Stimulated activated CD8-positive, alpha-beta memory T cell treated with anti-CD3 and anti-CD28 coated beads, Interleukin-15, amount 100 ng/mL, for 4 hours (primary cell): ENCODE results near the gene CXCL12.

Experiments
- DNase-seq, 2 donors: peaks; one replicate each; pipeline ENCODE4 v3.0.0-alpha.2; 2020; ENCODE audit warnings: low read depth in 2 of 2

CXCL12 gene

DNA sequence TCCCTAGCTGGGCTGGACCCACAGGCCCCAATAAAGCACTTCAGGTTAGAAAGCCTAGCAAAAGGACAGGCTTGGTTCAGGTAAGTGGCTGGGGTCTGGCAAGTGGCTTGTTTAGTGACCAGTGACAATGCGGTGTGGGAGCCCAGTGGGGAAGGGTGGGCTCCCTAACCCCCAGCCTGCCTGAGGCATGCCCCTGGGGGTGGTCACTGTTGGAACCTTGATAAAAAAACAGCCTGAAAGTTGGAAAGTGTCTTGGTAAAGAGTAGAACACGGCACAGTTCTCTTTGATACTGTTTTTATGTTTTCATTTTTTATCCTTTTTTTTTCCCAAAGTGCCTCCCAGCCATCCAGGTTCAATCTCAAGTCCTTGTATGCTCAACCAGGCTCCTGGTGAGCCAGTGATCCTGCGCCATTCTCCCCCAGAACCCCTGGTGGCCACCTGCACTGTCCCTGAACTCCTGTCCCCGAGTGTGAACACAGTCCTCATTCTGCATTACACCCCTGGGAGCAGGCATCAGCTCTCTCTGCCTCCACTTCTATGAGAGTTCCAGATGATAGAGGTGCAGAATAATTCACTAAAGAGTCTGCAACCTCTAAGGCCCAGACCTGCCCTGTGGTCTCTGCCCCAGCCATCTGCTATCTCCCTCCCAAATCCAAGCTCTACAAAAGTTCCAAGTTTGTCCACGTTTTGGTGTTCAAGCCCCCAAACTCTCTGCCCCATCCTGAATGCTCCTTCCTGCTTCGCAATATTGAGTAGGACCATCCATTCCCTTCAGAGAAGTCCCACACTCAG is 15.0 kb upstream of the CXCL12 start:
- DNase-seq, result no peak

DNA sequence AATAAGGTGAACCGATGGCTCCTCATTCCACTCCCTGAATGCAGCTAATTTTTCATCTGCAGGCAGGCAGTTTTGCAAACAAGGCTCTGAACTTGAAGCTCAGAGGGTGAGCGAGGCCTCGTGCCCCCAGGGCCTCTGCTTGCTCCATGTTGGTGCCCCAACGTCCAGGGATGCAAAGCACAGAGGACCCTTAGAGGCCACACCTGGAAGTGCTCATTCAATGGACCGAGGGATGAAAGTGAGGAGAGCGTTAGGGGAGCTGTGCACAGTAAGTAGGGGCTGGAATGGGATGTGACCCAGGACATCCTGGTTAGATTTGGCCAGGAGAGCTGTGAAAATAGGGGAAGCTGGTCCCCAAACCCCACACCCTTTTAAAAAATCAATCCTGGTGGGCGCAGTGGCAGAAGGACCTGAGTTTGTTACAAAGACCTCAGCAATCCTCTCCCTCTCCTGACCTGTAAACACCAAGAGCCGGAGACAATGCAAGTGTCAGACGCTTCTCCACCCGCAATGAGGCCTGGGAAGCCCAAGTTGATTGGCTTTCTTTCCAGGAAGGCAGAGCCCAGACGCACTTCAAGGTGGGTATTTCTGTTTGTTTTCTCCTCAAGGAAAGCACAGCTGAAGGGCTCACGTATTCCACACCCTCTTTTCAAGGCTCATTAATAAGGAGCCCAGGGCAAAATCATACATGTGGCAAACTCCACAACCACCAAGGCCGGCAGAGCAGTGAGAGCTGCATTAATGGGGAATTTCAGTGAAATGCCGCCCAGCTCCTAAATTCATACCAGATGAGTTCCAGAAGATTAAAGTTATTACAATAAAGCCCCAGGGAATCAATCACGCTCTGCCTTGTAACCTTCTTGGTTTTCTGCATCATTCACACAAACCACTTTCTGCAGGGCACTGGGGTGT is 14.1 kb upstream of the CXCL12 start:
- DNase-seq, result no peak

DNA sequence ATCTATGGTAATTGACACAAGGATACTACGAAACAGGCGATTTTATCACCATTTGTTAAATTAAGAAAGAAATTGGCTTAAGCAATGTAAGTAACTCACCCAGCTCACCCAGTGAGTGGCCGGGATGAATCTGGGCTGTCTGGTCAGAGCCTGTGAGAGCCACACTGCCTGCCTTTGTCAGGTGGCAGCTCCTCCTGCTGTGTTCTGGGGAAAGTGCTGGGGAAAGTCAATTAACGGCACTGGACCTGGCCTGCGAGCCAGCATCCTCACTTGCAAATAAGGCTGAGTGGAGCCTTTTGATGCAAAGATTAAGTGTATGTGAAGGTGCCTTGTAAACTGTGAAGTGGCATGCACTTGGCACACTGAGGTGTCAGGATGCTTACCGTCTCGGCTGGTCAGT is 13.4 kb upstream of the CXCL12 start:
- no peak for DNase-seq

DNA sequence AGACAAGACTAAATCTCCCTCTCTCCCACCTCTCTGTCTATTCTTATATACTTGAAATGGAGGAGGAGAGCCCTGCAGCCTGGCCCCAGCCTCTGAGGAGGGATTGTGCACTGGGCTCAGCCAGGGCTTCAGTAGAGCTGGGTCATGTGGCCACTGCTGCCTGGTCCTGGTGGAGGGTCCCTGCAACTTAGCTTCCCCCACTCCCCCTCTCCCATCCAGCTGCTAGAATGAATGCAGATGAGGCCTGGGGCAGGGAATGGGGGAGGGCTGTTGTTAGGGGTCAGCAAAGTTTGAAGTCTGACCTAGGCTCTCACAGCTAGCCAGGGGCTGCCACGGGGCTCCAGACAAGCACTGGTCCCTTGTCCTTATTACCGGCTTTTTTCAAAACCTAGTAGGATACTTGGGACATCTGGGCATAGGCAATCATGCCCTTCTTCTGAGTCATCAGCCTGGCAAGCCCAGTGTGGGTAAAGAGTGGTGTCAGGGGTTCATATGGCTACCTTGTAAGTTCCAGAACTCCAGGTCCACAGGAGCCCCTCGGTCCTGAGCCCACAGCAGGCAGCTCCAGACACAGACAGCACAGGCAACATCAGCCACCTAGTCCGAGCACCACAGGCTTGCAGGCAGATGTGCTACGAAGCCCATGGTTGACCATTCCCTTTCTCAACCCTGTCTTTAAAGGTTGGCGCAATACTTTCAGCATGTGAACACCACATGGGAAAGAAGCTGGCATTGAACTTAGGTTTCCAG is 12.8 kb upstream of the CXCL12 start:
- DNase-seq, result no peak

DNA sequence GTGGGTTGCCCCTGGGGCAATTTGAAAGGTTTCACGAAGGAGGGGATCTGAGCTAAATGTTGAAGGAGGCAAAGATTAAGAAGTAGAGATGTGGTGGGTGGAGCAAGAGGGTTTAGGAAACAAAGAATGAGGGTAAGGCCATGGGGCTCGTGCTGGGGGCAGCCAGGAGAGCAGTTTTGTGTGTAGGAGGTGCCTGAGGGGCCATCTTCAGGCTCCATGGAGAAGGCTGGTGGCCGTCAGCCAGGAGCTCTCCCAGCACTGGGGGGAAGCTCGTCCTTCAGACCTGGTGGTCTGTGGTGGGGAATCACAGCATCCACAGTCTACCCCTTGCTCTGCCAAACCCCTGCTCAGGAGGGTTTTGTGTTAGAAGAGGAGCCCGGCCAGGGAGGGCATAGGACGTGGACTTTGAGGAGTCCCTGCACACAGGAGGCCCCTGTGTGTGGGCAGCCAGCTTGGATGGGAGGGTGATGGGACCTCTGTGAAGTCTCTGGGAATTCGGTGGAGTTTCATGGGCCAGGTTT is 11.8 kb upstream of the CXCL12 start:
- no peak for DNase-seq

DNA sequence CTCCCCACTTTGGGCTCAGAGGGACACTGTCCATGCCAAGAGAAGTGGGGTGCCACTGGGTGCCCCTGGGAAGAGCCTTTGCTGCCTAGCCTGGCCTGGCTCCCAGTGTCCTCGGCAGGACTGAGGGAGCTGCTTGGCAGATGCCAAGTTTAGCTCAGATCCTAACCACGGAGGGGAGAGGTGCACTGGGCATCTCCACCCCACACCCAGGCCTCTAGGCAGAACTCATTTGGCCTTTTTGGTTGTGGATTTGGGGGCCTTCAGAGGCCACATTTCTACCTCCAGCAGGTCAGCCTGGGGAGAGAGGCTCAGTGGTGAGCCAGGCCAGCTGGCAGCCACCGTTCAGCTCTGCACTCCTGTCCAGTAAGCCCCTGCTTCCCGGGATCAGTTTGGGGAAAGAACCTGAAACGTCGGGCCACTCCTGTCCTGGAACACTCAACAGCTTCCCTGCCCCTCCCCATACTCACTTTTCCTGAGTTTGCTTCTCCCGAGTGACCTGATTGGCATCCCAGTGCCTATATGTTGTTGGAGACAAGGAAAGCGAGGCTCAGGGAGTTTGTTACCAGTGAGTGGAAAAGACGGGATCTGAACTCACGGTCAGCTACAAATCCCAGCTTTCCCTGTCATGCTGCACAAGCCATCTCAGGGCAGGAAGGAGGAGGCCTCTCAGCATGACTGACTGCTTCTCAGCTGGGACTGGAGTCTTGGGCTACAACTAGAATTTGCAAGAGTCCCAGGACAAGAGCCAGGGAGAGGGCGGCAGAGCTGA is 11.2 kb upstream of the CXCL12 start:
- DNase-seq, result no peak

DNA sequence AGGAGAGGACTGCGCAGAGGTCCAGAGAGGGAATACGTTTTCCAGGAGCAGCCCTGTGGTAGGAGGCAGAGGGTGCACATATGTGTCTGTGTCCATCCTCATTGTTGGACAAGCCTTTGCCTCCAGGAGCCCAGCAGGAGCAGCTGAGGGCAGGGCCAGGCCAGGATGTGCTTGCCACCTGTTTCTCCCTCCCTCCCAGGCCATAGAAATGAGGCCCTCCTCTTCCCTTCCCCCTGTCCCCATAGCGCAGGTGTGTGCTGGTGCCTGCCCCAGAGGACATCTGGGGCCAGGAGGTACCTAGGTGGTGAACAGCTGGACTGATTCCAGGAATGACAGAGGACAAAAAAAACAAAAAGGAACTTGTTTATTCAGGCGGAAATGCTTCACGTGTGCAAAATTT is 10.5 kb upstream of the CXCL12 start:
- DNase-seq, result no peak

DNA sequence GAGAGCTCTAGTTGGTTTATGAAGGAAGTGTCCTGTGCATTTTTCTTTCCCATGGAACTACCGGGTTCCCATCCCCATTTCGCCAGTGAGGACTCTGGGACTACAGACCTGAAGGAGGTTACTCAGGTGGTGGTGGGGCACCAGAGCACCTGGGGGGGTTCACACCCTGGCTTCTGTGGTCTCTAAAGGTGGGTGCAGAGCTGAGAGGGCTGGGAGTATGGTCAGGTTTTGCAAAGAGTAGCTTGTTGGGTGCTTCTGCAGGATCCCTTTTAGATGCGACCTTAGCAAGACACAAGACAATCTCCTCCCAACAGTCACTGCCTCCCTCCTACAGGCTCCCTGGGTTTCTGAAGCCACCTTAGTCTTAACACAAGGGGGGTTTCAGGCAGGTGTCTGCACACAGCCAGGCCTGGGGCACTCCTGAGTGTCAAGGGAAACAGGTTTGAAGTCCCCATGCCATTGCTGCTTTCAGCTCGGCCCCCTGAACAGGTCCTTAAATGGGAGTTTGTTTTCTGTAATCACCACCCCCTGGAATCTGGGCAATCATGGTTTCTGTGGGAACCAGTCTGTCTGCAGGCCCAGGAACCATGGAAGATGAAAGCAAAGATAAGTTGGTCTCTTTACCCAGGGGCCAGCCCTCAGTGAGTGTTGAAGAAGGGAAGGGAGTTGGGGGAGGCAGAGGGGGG is 9.9 kb upstream of the CXCL12 start:
- DNase-seq, result no peak

DNA sequence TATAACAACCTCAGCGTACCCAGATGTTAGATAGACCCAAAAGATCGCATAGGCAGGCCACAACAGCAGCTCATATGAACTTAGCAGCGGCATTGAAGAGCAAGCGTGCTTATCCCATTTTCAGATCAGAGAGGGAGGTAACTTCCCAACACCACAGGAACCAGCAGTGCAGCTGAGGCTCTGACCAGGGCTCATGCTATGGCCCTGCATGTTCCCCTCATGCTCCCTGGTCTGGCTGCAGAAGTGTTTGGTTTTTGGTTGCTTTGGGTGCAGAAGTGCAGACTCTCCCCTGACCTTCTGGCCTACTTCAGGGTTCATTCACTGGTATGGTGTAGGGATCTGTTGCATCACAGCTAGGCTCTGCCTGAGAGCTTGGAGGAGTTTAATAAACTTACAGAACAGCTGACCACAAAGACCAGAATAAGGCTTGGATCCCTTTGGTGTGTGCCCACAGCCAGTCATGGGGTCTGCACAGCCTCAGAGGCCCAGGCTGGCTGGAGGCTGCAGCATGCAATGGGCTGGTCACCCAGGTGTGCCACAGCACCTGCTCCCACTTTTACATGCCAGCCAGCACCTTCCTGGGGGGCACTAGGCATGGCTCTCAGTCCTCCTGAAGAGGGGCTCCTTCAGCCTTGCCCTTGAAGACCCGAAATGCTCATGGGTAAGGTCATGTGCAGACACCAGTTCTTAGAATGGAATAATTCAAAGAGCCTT is 9.1 kb upstream of the CXCL12 start:
- DNase-seq, result no peak

DNA sequence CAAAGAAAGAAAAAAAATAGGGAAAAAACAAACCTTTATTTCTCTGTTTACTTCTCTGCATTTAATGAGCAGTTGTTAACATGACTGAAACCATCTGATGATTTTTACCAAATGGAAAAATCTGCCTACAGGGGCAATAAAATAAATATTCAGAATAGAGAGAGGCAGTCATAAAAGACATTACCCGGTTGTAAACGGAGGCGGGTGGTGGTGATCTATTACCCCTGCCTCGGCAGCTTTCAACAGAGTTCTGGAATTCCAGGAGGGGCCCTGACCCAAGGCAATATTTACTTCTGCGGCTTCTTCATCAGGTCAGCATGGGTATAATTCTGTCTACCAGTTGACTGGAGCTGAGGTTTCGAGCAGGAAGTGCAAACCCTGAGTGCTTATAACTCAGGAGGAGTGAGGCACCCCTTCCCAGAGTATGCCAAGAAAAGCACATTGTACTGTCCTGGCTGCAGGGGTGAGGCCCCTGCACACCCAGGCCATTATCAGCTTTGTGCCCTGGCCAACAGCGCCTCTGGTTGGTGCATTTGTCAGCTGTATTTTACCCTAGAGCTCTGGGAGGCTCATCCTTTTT is 8.2 kb upstream of the CXCL12 start:
- DNase-seq, result no peak

DNA sequence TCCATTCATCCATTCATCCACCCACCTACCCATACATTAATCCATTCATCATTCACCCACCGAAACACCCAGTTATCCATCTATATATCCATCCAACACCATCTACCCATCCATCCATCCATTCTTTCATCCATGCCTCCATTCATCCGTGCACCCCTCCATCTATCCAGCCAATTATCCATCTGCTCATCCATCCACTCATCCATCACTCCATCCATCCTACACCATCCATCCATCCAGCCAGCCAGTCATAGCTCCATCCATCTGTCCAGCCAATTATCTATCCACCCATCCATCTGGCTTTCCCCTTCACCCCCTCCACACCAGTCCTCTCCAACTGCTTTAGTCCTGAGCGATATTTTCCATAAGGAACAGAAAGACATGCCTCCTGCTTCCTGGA is 7.5 kb upstream of the CXCL12 start:
- DNase-seq, result no peak

DNA sequence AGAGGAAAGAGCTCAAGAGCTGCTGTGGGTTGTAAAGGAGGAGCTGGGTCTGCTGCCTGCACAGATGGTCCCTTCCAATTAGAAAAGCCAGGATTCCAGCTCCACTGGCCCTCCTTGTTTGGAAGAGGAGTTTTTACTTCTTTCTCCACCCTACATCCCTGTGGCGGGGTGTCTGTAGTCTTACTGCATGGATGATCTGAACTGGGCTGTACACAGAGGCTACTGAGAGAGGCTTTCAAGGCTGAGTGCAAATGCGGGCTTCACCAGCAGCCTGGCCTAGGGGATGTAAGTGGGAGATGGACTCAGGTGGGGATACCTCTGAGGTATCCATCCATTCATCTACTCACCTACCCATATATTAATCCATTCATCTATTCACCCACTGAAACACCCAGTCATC is 7.1 kb upstream of the CXCL12 start:
- DNase-seq, result no peak

DNA sequence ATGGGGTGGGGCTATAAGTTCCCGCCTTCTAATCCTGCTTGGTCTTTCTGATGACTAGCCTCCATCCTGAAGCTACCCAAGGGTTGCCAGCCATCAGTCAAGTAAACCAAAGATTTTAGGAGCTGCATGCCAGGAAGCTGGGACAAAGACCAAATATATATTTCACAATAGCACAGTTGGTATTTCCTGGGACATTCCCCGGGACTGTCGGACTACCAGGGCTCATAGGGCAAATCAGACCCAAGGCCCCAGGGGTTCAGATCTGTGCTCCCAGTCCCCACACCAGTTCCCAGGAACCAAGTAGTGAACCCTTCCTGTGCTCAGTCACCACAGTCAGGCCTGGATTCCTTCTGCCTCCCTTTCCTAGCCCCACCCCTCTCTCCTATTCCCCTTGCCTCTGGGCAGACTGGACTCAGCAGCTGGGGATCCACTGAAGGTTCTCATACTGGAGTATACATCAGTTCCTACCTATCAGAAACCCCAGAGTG is 5.7 kb upstream of the CXCL12 start:
- no peak for DNase-seq

DNA sequence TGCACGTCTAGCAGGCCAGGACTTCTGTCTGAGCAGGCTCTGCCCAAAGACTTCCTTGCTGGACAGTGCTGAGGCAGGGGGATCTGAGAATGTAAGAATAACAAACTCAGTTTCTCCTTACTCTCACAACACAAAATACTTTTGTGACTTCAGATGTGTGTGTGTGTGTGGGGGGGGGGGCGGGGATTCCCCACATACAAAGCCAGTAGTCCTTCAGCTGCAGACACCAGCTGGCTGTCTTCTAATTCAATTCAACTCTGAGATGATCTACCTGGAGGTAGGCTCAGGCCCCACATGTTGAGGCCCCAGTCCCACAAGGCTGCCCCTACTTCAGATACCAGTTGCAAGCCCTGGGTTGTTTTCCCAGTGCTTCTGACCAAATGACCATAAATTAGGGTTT is 4.7 kb upstream of the CXCL12 start:
- DNase-seq, result no peak

DNA sequence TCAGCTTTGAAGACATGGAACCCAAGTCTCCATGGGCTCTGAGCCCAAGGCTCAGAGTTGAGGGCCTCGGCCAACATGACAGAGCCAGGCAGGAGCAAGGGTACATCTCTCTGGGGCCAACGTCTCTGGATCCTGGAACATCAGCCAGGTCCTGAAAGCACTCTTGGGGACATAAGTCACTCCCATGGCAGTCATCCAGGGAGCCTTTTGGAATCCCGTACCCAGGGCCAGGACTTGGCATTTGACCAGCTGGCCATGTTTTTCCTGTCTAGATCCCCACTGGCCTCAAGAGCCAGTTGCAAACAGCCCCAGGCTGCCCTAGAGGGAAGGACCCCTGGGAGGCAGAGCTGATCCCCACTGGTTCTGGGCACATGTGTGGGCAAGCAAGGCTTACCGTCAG is 4.3 kb upstream of the CXCL12 start:
- no peak for DNase-seq

DNA sequence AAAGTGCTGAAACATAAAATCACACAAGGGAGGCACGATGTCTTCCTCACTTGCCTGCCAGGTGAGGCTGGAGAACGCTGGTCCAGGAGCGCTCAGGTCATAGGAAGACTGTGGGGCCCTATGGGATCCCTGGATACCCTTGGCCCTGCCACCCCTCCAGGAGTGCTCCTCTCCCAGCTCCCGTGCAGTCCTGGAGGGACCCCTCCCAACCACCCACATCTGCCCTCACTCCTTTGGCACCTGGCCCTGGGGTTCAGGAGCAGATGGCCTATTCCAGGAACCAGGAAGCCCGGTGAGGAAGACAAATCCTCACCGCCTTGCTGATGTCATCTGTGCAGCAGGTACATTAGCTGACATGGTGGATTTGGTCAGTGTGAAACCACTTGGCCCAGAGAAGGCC is 3.7 kb upstream of the CXCL12 start:
- DNase-seq, result no peak

DNA sequence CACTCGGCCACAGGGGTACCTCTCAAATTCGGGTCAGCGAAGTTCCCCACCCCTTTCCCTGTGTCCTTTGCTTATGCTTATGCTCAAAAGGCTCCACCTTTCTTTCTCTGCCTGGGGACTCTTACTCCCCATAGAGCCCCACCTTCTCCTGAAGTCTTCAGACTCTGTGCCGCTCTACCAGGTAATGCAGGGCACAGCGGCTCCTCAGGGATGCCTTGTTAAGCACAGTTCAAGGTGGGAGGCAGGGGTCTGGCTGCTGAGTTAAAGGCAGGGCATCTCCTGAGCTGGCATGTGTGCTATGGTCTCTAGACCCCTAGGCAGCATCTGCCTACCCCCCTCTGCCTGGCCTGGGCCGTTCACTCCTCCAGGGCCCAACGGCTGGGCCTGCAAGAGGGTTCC is 3.0 kb upstream of the CXCL12 start:
- no peak for DNase-seq

DNA sequence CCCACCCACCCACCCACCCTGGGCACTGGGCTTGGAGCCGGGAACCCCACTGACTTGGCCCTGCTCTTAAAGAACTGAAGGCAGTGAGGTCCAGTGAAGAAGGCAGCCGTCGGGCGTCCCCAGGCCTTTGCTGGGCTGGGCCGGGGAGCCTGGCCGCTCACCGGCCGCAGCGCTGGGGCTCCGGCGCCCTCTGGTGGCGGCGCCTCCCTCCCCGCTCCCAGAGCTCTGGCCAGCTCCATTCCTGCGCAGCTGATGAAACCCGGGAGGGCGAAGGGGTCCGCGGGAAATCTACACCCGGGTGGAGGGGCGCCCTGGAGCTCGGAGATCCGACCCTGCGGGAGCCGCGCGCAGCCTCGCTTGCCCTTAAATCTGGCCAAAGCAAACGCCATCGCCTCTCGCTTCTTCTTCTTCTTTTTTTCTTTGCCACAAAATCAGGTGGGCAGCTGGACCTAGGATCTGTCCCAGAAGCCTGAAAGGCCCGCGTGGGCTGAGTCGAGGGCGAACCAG is 1.7 kb upstream of the CXCL12 start:
- DNase-seq, result no peak

DNA sequence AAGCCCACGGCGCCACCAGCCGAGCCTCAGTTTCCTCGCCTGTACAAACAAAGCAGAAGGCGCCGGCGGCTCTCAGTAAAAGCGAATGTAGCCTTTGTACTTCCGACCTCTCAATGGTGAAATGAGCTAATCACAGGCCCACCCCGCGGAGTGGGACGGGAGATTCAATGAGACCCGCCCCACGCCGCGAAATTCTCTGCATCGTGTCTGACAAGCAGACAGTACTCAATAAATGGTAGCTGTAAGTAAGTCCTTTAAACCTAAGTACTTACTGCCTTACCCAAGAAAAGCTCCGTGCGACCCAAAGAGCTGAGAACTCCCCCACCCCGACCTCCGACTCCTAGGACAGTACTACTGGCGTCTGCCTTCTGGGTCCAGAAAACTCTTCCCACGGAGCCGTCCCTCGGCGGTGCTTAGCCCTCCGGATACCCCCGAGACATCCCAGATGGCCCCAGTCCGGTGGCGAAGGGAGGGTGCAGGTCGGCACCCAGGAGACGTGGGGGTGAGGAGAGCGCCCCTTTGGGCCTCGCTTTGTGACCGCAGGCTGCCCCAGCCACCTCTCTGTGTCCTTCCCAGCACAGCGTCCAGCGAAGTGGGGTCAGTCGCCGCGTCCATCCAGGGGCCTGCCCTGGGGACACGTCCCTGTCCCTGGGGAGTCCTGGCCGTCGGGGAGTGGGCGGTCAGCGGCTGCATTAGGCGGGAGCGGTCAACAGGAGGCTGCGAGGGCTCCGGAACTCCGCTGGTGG is 972 bp upstream of the CXCL12 start:
- no peak for DNase-seq
